HG02852 (cell line): ENCODE results near the gene IL3.
A peak's percentile ranks its signal among the peaks of the same experiment; 100 is the strongest.

Experiments used
- ATAC-seq: cut with Tn5 transposase; IDR thresholded peaks from one replicate; pipeline ENCODE4 v1.9.1; 2021; ENCODE audit warnings: mild to moderate bottlenecking, moderate library complexity; ENCODE audit not compliant: unreplicated experiment

Gene IL3

GRCh38 chr5:132072070-132072469 lies 11.6 kb downstream of the IL3 start:
- no peak for ATAC-seq

GRCh38 chr5:132072528-132072927 lies 12.1 kb downstream of the IL3 start:
- ATAC-seq = no peak

GRCh38 chr5:132073231-132074013 lies 13.0 kb downstream of the IL3 start, which contains the start of gene CSF2:
Gene CSF2, plus strand, starts transcription at chr5:132073789. Its CDS starts 35 bp downstream, at chr5:132073824.
- no peak for ATAC-seq

GRCh38 chr5:132074091-132074771 lies 13.8 kb downstream of the IL3 start:
- ATAC-seq = no peak

- no peak for ATAC-seq
These were observed 14.6 kb downstream of the IL3 start for GRCh38 chr5:132074772-132075718.

GRCh38 chr5:132075719-132076077 lies 15.2 kb downstream of the IL3 start:
- no peak for ATAC-seq

GRCh38 chr5:132076202-132076830 lies 15.9 kb downstream of the IL3 start:
- ATAC-seq = no peak

GRCh38 chr5:132076983-132077382 lies 16.5 kb downstream of the IL3 start:
- ATAC-seq = no peak

- no peak for ATAC-seq
These were observed 18.6 kb downstream of the IL3 start for GRCh38 chr5:132079081-132079480.

- ATAC-seq = no peak
These were observed 19.2 kb downstream of the IL3 start for GRCh38 chr5:132079619-132080018.

GRCh38 chr5:132080595-132080994 lies 20.1 kb downstream of the IL3 start:
- ATAC-seq = no peak

- ATAC-seq = no peak
These were observed 21.0 kb downstream of the IL3 start for GRCh38 chr5:132081458-132081857.

- ATAC-seq = no peak
These were observed 22.0 kb downstream of the IL3 start for GRCh38 chr5:132082329-132083023.

GRCh38 chr5:132083071-132083678 lies 22.7 kb downstream of the IL3 start:
- peak; percentile 55 for ATAC-seq

- no peak for ATAC-seq
These were observed 25.2 kb downstream of the IL3 start for GRCh38 chr5:132085686-132086085.

- ATAC-seq = no peak
These were observed 25.9 kb downstream of the IL3 start for GRCh38 chr5:132086277-132086794.

- no peak for ATAC-seq
These were observed 26.7 kb downstream of the IL3 start for GRCh38 chr5:132087176-132087575.

GRCh38 chr5:132087661-132088060 lies 27.2 kb downstream of the IL3 start:
- ATAC-seq = no peak

- ATAC-seq = no peak
These were observed 28.9 kb downstream of the IL3 start for GRCh38 chr5:132089363-132089762.

- ATAC-seq = no peak
These were observed 29.7 kb downstream of the IL3 start for GRCh38 chr5:132090107-132090506.
